ENCODE results near the gene STXBP5L. TPM values are rescaled to one million over a fixed set of nuclear protein-coding genes. Genes with fewer than 3 reads are reported as not detected.

Gene STXBP5L
- total and polyA plus RNA-seq, 4 donors, result not detected

- H3K9me3 ChIP-seq (ENCODE audit: control insufficient read depth in 4 of 4, low read length in 3 of 4), result peaks cover 0 to 3% (median 0%) of the 10 kb centered on the region in 4 donors
- H3K27ac ChIP-seq (ENCODE audit: low read depth in 1 of 2, low read length in 2 of 2), result no peak overlapping the region
- H3K27me3 ChIP-seq (ENCODE audit: control insufficient read depth in 4 of 4, insufficient read depth in 4 of 4, low read length in 3 of 4), result no peaks in the 10 kb centered on the region
- H3K4me1 ChIP-seq (ENCODE audit: control insufficient read depth in 4 of 4, insufficient read depth in 4 of 4, low read length in 3 of 4), result no peaks in the 10 kb centered on the region
- TF ChIP-seq REST (IDR thresholded peaks at IDR 0.05) (no peak), TAF1 (conservative IDR thresholded peaks at IDR 0.05) (no peak), HNF4G (IDR thresholded peaks at IDR 0.05) (no peak)
- DNase-seq (ENCODE audit: low spot score), result no peak
- H3K9ac ChIP-seq (ENCODE audit: low read depth in 1 of 2, low read length in 2 of 2), result no peak overlapping the region
- no peak overlapping the region for H3K4me3 ChIP-seq (ENCODE audit: low read depth in 1 of 3, low read length in 3 of 3)
- no peaks in the 10 kb centered on the region for H3K36me3 ChIP-seq (ENCODE audit: control insufficient read depth in 4 of 4, insufficient read depth in 3 of 4, low read depth in 1 of 4, low read length in 3 of 4)
- 57% methylated on average over 4 of the region's 4 CpGs for WGBS
Observed at GRCh38 chr3:121152573-121152972, 244.6 kb downstream of the STXBP5L start.

GRCh38 chr3:121153851-121154250 is 245.8 kb downstream of the STXBP5L start:
- Histone ChIP-seq H3K4me1 (ENCODE audit: control insufficient read depth in 4 of 4, insufficient read depth in 4 of 4, low read length in 3 of 4) (no peaks in the 10 kb centered on the region), H3K27ac (ENCODE audit: low read depth in 1 of 2, low read length in 2 of 2) (no peak overlapping the region), H3K27me3 (ENCODE audit: control insufficient read depth in 4 of 4, insufficient read depth in 4 of 4, low read length in 3 of 4) (no peaks in the 10 kb centered on the region), H3K9me3 (ENCODE audit: control insufficient read depth in 4 of 4, low read length in 3 of 4) (no peaks in the 10 kb centered on the region), H3K4me3 (ENCODE audit: low read depth in 1 of 3, low read length in 3 of 3) (no peak overlapping the region), H3K9ac (ENCODE audit: low read depth in 1 of 2, low read length in 2 of 2) (no peak overlapping the region), H3K36me3 (ENCODE audit: control insufficient read depth in 4 of 4, insufficient read depth in 3 of 4, low read depth in 1 of 4, low read length in 3 of 4) (no peaks in the 10 kb centered on the region)
- 0% methylated on average over 1 of the region's 1 CpG for WGBS
- no peak for DNase-seq (ENCODE audit: low spot score)
- TF ChIP-seq MAX (IDR thresholded peaks at IDR 0.05), result no peak
- TF ChIP-seq REST (IDR thresholded peaks at IDR 0.05), result no peak

GRCh38 chr3:121155028-121155427 is 247.0 kb downstream of the STXBP5L start:
- H3K4me3 ChIP-seq (ENCODE audit: low read depth in 1 of 3, low read length in 3 of 3), result no peak overlapping the region
- no peaks in the 10 kb centered on the region for H3K9me3 ChIP-seq (ENCODE audit: control insufficient read depth in 4 of 4, low read length in 3 of 4)
- no peak overlapping the region for H3K27ac ChIP-seq (ENCODE audit: low read depth in 1 of 2, low read length in 2 of 2)
- no peak overlapping the region for H3K9ac ChIP-seq (ENCODE audit: low read depth in 1 of 2, low read length in 2 of 2)
- DNase-seq (ENCODE audit: low spot score), result no peak
- 68% methylated on average over 1 of the region's 1 CpG for WGBS
- no peaks in the 10 kb centered on the region for H3K36me3 ChIP-seq (ENCODE audit: control insufficient read depth in 4 of 4, insufficient read depth in 3 of 4, low read depth in 1 of 4, low read length in 3 of 4)
- TF ChIP-seq HNF4G (IDR thresholded peaks at IDR 0.05) (no peak), FOXA2 (IDR thresholded peaks at IDR 0.05) (no peak), SP1 (IDR thresholded peaks at IDR 0.05) (no peak), ZBTB33 (IDR thresholded peaks at IDR 0.05) (no peak), EGR1 (IDR thresholded peaks at IDR 0.05; ENCODE audit: low read depth in 2 of 2) (no peak), CTCF (IDR thresholded peaks at IDR 0.05; ENCODE audit: low read depth, low read length, missing input control) (no peak), RAD21 (IDR thresholded peaks at IDR 0.05) (no peak), GABPA (IDR thresholded peaks at IDR 0.05 in 1 of 2, conservative IDR thresholded peaks at IDR 0.05 in 1 of 2) (no peak), HNF4A (conservative IDR thresholded peaks at IDR 0.05) (no peak), JUND (IDR thresholded peaks at IDR 0.05) (no peak), RXRA (IDR thresholded peaks at IDR 0.05) (no peak), TAF1 (conservative IDR thresholded peaks at IDR 0.05) (no peak), FOXA1 (IDR thresholded peaks at IDR 0.05) (no peak)
- no peaks in the 10 kb centered on the region for H3K27me3 ChIP-seq (ENCODE audit: control insufficient read depth in 4 of 4, insufficient read depth in 4 of 4, low read length in 3 of 4)
- no peaks in the 10 kb centered on the region for H3K4me1 ChIP-seq (ENCODE audit: control insufficient read depth in 4 of 4, insufficient read depth in 4 of 4, low read length in 3 of 4)

All from liver (tissue), 9 donors.